Trophoblast cell (in vitro differentiated cells and primary cell): ENCODE data around the gene ZNF423.

ENCODE experiments used
- DNase-seq, 2 donors: peaks; one replicate each; pipeline ENCODE4 v3.0.0-alpha.2; 2016
- H2AFZ ChIP-seq: 2 replicates; pipeline ENCODE4 v1.6.1; 2013; ENCODE audit warnings: low read length, moderate library complexity, mild to moderate bottlenecking; ENCODE audit not compliant: insufficient read depth, poor library complexity
- H2AK5ac ChIP-seq: 2 replicates; pipeline ENCODE4 v1.6.1; 2013; ENCODE audit warnings: mild to moderate bottlenecking, low read length
- H2BK120ac ChIP-seq: 2 replicates; pipeline ENCODE4 v1.6.1; 2013; ENCODE audit warnings: low read length, mild to moderate bottlenecking, moderate library complexity; ENCODE audit not compliant: insufficient read depth, poor library complexity
- H2BK12ac ChIP-seq: 2 replicates; pipeline ENCODE4 v1.6.1; 2013; ENCODE audit warnings: mild to moderate bottlenecking, low read length, moderate library complexity
- H2BK5ac ChIP-seq: 2 replicates; pipeline ENCODE4 v1.6.1; 2013; ENCODE audit warnings: low read length, low read depth, moderate library complexity, mild to moderate bottlenecking; ENCODE audit not compliant: poor library complexity
- H3K14ac ChIP-seq: 2 replicates; pipeline ENCODE4 v1.6.1; 2013; ENCODE audit warnings: mild to moderate bottlenecking, low read length
- H3K18ac ChIP-seq: 2 replicates; pipeline ENCODE4 v1.6.1; 2013; ENCODE audit warnings: mild to moderate bottlenecking, low read length
- H3K23ac ChIP-seq: 2 replicates; pipeline ENCODE4 v1.6.1; 2013; ENCODE audit warnings: low read length
- H3K27ac ChIP-seq: 2 replicates; pipeline ENCODE4 v1.5.1; 2013; ENCODE audit warnings: low read depth, mild to moderate bottlenecking, inconsistent platforms, low read length, moderate library complexity
- H3K27me3 ChIP-seq: 2 replicates; pipeline ENCODE4 v1.6.1; 2013; ENCODE audit warnings: inconsistent platforms, mild to moderate bottlenecking, low read length, moderate library complexity; ENCODE audit not compliant: insufficient read depth
- H3K36me3 ChIP-seq, 2 experiments: 1 replicate in 1 of 2; 2 replicates in 1 of 2; pipeline ENCODE4 v1.6.1; 2013; ENCODE audit warnings: low read length in 2 of 2, mild to moderate bottlenecking in 2 of 2, moderate library complexity in 1 of 2; ENCODE audit not compliant: insufficient read depth in 2 of 2, control insufficient read depth in 1 of 2
- H3K4ac ChIP-seq: 2 replicates; pipeline ENCODE4 v1.6.1; 2013; ENCODE audit warnings: low read depth, mild to moderate bottlenecking, low read length, moderate library complexity
- H3K4me1 ChIP-seq, 2 experiments: 1 replicate in 1 of 2; 2 replicates in 1 of 2; pipeline ENCODE4 v1.6.1; 2013; ENCODE audit warnings: low read length in 2 of 2, mild to moderate bottlenecking in 2 of 2, moderate library complexity in 1 of 2; ENCODE audit not compliant: insufficient read depth in 2 of 2, control insufficient read depth in 1 of 2
- H3K4me2 ChIP-seq: 2 replicates; pipeline ENCODE4 v1.6.1; 2013; ENCODE audit warnings: inconsistent platforms, mild to moderate bottlenecking, low read length, moderate library complexity
- H3K4me3 ChIP-seq: 2 replicates; pipeline ENCODE4 v1.5.1; 2013; ENCODE audit warnings: mild to moderate bottlenecking, low read depth, low read length, inconsistent platforms
- H3K79me1 ChIP-seq: one replicate; pipeline ENCODE4 v1.6.1; 2013; ENCODE audit warnings: low read length
- H3K79me2 ChIP-seq: 2 replicates; pipeline ENCODE4 v1.6.1; 2013; ENCODE audit warnings: low read length, mild to moderate bottlenecking; ENCODE audit not compliant: control insufficient read depth, insufficient read depth, poor library complexity
- H3K9ac ChIP-seq: 2 replicates; pipeline ENCODE4 v1.6.1; 2013; ENCODE audit warnings: mild to moderate bottlenecking, low read length
- H3K9me3 ChIP-seq: 2 replicates; pipeline ENCODE4 v1.6.1; 2013; ENCODE audit warnings: low read depth, mild to moderate bottlenecking, control low read depth, inconsistent platforms, low read length; ENCODE audit not compliant: insufficient read depth
- H4K12ac ChIP-seq: 2 replicates; pipeline ENCODE4 v1.6.1; 2013; ENCODE audit warnings: low read depth, mild to moderate bottlenecking, low read length, moderate library complexity
- H4K8ac ChIP-seq: 2 replicates; pipeline ENCODE4 v1.6.1; 2013; ENCODE audit warnings: low read depth, mild to moderate bottlenecking, low read length, moderate library complexity
- H4K91ac ChIP-seq: one replicate; pipeline ENCODE4 v1.6.1; 2013; ENCODE audit warnings: low read depth, mild to moderate bottlenecking, low read length, moderate library complexity
- WGBS: extraction: QIAGEN DNeasy Blood & Tissue Kit; methylation state at CpG from one replicate; pipeline ENCODE4 v1.1.7; 2013; ENCODE audit warnings: missing lambda C conversion rate; ENCODE audit not compliant: insufficient read length, insufficient coverage; ENCODE audit errors: extremely low coverage; 5-methylcytosine and 5-hydroxymethylcytosine counted together

The ZNF423 gene

DNA sequence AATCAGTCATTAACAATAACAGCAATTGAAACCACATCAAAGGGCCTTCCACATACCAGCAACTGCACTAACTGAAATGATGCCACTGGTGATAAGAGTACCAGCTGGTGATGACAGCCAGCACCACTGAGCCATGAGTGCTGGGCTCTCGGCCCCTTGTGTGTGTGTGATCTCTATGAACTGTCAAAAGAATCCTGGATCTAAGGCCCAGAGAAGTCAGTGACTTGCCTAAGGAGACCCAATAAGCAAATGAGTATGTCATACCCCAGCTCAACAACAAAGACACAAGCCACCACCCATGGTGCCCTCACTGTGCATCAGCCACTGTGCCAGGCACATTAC lies 220.9 kb downstream of the ZNF423 start:
- H4K8ac ChIP-seq: no peak overlapping the region
- H3K14ac ChIP-seq: no peak overlapping the region
- no peak overlapping the region for H4K12ac ChIP-seq
- peaks cover 7 to 9% of the 10 kb centered on the region in 2 experiments for H3K4me1 ChIP-seq
- H3K4me3 ChIP-seq: no peak overlapping the region
- no peaks in the 10 kb centered on the region for H3K79me2 ChIP-seq
- no peak overlapping the region for H3K27ac ChIP-seq
- H2BK12ac ChIP-seq: no peak overlapping the region
- no peak for DNase-seq
- no CpG with 5 or more reads among the region's 1 CpG for WGBS
- H3K4me2 ChIP-seq: no peak overlapping the region
- no peak overlapping the region for H2AK5ac ChIP-seq
- no peak overlapping the region for H2AFZ ChIP-seq
- peaks cover 3% of the 10 kb centered on the region for H3K9me3 ChIP-seq
- H3K9ac ChIP-seq: no peak overlapping the region
- H3K23ac ChIP-seq: no peak overlapping the region
- H3K18ac ChIP-seq: no peak overlapping the region
- no peak overlapping the region for H3K4ac ChIP-seq
- peaks cover under 1% of the 10 kb centered on the region for H3K79me1 ChIP-seq
- peaks cover 29 to 34% of the 10 kb centered on the region in 2 experiments for H3K36me3 ChIP-seq
- H4K91ac ChIP-seq: no peak overlapping the region
- no peak overlapping the region for H2BK120ac ChIP-seq
- H2BK5ac ChIP-seq: no peak overlapping the region
- no peaks in the 10 kb centered on the region for H3K27me3 ChIP-seq

DNA sequence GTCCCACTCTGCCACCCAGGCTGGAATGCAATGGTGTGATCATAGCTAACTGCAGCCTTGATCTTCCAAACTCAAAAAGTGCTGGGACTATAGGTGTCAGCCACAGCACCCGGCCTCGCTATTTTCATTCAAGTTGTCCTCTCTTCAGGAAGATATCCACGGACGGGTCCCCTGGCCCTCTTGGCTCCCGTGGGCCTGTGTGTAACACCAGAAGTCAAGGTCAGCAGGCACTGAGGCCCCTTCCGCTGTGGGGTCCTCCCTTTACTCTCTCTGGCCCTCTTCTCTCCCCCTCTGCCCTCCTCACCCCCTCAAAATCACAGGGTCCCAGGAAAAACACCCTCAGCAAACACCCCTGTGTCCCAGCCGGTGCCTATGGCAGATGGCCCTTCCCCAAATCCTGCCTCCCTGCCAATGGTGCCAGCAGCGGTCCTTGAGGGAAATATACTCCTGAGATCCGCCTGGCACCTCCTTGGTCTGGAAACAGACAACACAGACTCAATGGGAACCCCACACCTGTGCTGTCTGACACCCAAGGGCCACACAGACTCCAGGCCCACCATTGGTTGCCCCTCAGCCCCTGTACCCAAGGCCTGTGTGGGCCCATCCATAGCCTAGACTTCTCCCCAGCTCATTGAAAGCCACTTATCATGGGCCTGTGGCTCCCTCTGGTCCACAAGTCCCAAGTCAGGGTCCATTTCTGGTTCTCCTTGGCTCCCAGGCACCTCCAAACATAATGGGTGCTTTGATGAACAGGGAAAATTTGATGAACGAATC lies 221.5 kb downstream of the ZNF423 start:
- H3K18ac ChIP-seq: no peak overlapping the region
- DNase-seq: no peak
- H2BK120ac ChIP-seq: no peak overlapping the region
- no peak overlapping the region for H3K4ac ChIP-seq
- no CpG with 5 or more reads among the region's 10 CpGs for WGBS
- H2AK5ac ChIP-seq: no peak overlapping the region
- H3K4me3 ChIP-seq: no peak overlapping the region
- H3K36me3 ChIP-seq: peaks cover 29 to 34% of the 10 kb centered on the region in 2 experiments
- H4K12ac ChIP-seq: no peak overlapping the region
- no peak overlapping the region for H2AFZ ChIP-seq
- no peak overlapping the region for H3K4me2 ChIP-seq
- H3K27ac ChIP-seq: no peak overlapping the region
- no peak overlapping the region for H4K91ac ChIP-seq
- H3K9me3 ChIP-seq: peaks cover 3% of the 10 kb centered on the region
- no peak overlapping the region for H4K8ac ChIP-seq
- no peaks in the 10 kb centered on the region for H3K79me2 ChIP-seq
- no peak overlapping the region for H3K23ac ChIP-seq
- H2BK12ac ChIP-seq: no peak overlapping the region
- H3K27me3 ChIP-seq: no peaks in the 10 kb centered on the region
- no peak overlapping the region for H3K9ac ChIP-seq
- no peak overlapping the region for H2BK5ac ChIP-seq
- H3K79me1 ChIP-seq: no peaks in the 10 kb centered on the region
- no peak overlapping the region for H3K14ac ChIP-seq
- H3K4me1 ChIP-seq: peaks cover 4 to 5% of the 10 kb centered on the region in 2 experiments

DNA sequence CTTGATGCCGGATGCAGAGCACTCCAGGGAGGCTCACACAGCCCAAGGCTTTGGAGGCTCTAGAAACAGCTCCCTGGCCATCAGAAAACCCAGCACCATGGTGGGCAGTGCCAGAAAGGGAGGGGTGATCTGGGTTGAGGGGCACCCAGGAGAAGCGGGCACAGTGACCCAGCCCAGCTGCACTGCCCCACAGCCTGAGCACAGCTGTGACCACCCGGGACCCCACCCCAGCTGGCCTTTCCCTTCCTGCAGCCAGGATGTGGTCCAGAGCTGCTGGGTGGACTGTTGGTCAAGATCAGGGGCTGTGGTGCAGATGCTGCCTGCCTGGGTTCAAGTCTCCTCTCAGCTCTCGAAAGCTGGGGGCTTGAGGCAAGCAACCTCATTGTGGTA lies 223.1 kb downstream of the ZNF423 start:
- no peaks in the 10 kb centered on the region for H3K27me3 ChIP-seq
- no peaks in the 10 kb centered on the region for H3K4me1 ChIP-seq
- no peak overlapping the region for H3K9ac ChIP-seq
- no peak overlapping the region for H3K4me2 ChIP-seq
- no peak overlapping the region for H3K4me3 ChIP-seq
- no peak overlapping the region for H3K4ac ChIP-seq
- peaks cover 4% of the 10 kb centered on the region for H3K9me3 ChIP-seq
- no peak overlapping the region for H3K27ac ChIP-seq
- no peaks in the 10 kb centered on the region for H3K79me1 ChIP-seq
- H2BK5ac ChIP-seq: no peak overlapping the region
- no CpG with 5 or more reads among the region's 4 CpGs for WGBS
- no peak overlapping the region for H2BK12ac ChIP-seq
- H3K79me2 ChIP-seq: no peaks in the 10 kb centered on the region
- no peak overlapping the region for H3K18ac ChIP-seq
- H4K91ac ChIP-seq: no peak overlapping the region
- H2BK120ac ChIP-seq: no peak overlapping the region
- no peak for DNase-seq
- H2AFZ ChIP-seq: no peak overlapping the region
- no peak overlapping the region for H3K23ac ChIP-seq
- H2AK5ac ChIP-seq: no peak overlapping the region
- peaks cover 28% of the 10 kb centered on the region in 2 experiments for H3K36me3 ChIP-seq
- no peak overlapping the region for H4K12ac ChIP-seq
- H3K14ac ChIP-seq: no peak overlapping the region
- no peak overlapping the region for H4K8ac ChIP-seq

DNA sequence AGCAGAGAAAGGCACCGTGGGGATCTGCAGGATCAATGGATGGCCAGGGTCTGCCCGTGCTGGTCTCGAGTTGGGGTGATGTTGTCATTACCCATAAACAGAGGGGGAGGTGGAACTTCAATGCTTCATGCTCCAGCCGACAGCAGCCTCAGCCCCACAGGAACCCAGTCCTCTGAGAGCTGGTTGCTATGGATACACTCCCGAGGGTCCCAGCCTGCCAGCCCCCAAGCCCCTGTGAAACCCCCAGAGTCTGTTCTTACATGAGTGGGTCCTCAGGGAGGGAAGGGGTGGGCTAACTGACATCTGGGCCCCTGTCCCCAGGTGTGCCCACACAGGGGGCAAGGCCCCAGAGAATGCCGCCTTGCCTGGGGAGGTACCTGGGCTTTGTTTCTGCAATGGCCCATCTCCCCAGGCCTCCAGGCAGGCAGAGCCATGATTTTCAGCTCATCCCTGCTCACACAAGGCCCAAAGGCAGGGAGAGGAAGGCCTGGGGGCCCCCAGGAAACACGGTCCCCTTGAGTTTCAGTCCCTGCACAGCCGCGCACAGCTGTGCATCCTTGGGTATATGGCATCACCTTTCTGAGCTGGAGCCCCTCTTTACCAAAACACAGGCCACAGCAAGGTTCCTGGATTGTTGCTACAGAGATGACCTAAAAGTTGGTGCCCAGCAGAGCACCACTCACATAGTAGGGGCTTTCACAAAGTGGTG lies 223.7 kb downstream of the ZNF423 start:
- Histone ChIP-seq H3K4me1 (no peaks in the 10 kb centered on the region), H4K8ac (no peak overlapping the region), H3K14ac (no peak overlapping the region), H3K27ac (no peak overlapping the region), H2BK5ac (no peak overlapping the region), H3K9ac (no peak overlapping the region), H2BK120ac (no peak overlapping the region), H2BK12ac (no peak overlapping the region), H3K4ac (no peak overlapping the region), H3K23ac (no peak overlapping the region), H3K79me2 (no peaks in the 10 kb centered on the region), H3K4me3 (no peak overlapping the region), H3K36me3 (peaks cover 22% of the 10 kb centered on the region in 2 experiments), H3K79me1 (no peaks in the 10 kb centered on the region), H3K4me2 (no peak overlapping the region), H4K12ac (no peak overlapping the region), H3K9me3 (peaks cover 1% of the 10 kb centered on the region), H2AFZ (no peak overlapping the region), H4K91ac (no peak overlapping the region), H3K18ac (no peak overlapping the region), H3K27me3 (no peaks in the 10 kb centered on the region), H2AK5ac (no peak overlapping the region)
- DNase-seq: no peak
- WGBS: no CpG with 5 or more reads among the region's 9 CpGs
